Measurements from ENCODE around the gene ACSS1. TPM values are rescaled to one million over a fixed set of nuclear protein-coding genes. Genes with fewer than 3 reads are reported as not detected.

The ACSS1 gene
- total RNA-seq, 4 donors from 2014 or later, result 5.8 to 23.5 (median 11.1) TPM

- 63 to 67% methylated on average over 6 of the region's 6 CpGs for WGBS, 2 donors
- intact Hi-C loops (cut with DNase I), result no loop called here
- H3K4me3 ChIP-seq, result peak overlapping the region in 1 of 4 donors; percentile 27
- H3K4me1 ChIP-seq, result peaks cover 25 to 64% (median 49%) of the 10 kb centered on the region in 3 donors
- peaks cover 0 to 17% (median 0%) of the 10 kb centered on the region in 3 donors for H3K36me3 ChIP-seq
- no peak for TF ChIP-seq POLR2A (IDR thresholded peaks at IDR 0.05)
- TF ChIP-seq, protein P1, sequence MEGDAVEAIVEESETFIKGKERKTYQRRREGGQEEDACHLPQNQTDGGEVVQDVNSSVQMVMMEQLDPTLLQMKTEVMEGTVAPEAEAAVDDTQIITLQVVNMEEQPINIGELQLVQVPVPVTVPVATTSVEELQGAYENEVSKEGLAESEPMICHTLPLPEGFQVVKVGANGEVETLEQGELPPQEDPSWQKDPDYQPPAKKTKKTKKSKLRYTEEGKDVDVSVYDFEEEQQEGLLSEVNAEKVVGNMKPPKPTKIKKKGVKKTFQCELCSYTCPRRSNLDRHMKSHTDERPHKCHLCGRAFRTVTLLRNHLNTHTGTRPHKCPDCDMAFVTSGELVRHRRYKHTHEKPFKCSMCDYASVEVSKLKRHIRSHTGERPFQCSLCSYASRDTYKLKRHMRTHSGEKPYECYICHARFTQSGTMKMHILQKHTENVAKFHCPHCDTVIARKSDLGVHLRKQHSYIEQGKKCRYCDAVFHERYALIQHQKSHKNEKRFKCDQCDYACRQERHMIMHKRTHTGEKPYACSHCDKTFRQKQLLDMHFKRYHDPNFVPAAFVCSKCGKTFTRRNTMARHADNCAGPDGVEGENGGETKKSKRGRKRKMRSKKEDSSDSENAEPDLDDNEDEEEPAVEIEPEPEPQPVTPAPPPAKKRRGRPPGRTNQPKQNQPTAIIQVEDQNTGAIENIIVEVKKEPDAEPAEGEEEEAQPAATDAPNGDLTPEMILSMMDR (IDR thresholded peaks at IDR 0.05), result no peak
- no peaks in the 10 kb centered on the region for H3K27me3 ChIP-seq
- peak overlapping the region in 3 of 4 donors; percentile 57 to 78 (median 66) for H3K27ac ChIP-seq
- no peak for DNase-seq
- no peaks in the 10 kb centered on the region for H3K9me3 ChIP-seq
Observed at GRCh38 chr20:25033265-25033923, 24.5 kb downstream of the ACSS1 start.

GRCh38 chr20:25032478-25033264 is 25.3 kb downstream of the ACSS1 start:
- intact Hi-C loops (cut with DNase I), result no loop called here
- no peak for DNase-seq
- Histone ChIP-seq H3K36me3 (peaks cover 0 to 17% (median 0%) of the 10 kb centered on the region in 3 donors), H3K27ac (peak overlapping the region; percentile 17 to 78 (median 62)), H3K4me1 (peaks cover 20 to 56% (median 41%) of the 10 kb centered on the region in 3 donors), H3K4me3 (peak overlapping the region in 1 of 4 donors; percentile 27), H3K27me3 (no peaks in the 10 kb centered on the region), H3K9me3 (no peaks in the 10 kb centered on the region)
- 35 to 52% methylated on average over 11 to 13 of the region's 29 CpGs for WGBS, 2 donors
- TF ChIP-seq, protein P1 (IDR thresholded peaks at IDR 0.05), result no peak
- no peak for TF ChIP-seq POLR2A (IDR thresholded peaks at IDR 0.05)

DNA sequence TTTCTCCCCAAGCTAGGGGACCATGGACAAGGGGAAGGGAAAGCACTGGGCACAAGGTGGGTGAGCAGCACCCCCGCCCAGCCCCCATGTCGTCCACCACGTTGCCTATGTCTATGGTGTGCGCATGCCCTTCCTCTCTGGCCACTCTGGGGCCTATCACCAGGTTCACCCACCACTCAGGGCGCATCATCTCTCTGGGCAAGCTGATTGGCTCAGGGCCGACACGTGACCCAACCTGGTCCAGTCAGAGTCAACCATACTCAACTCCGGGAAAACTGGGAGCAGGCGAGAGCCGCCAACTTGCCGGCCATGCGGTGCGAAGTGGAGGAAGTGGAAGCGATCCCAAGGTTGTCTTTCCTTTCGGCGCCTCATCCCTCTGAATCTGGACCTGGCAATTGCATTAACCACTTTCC is 25.9 kb downstream of the ACSS1 start:
- no peaks in the 10 kb centered on the region for H3K27me3 ChIP-seq
- WGBS, 2 donors, result 82 to 93% methylated on average over 9 to 16 of the region's 16 CpGs
- no peaks in the 10 kb centered on the region for H3K9me3 ChIP-seq
- TF ChIP-seq, protein P1 (IDR thresholded peaks at IDR 0.05), result no peak
- TF ChIP-seq POLR2A (IDR thresholded peaks at IDR 0.05), result no peak
- H3K27ac ChIP-seq, result peak overlapping the region in 3 of 4 donors; percentile 57 to 78 (median 66)
- H3K36me3 ChIP-seq, result peaks cover 0 to 17% (median 0%) of the 10 kb centered on the region in 3 donors
- H3K4me3 ChIP-seq, result no peak overlapping the region
- H3K4me1 ChIP-seq, result peaks cover 16 to 50% (median 35%) of the 10 kb centered on the region in 3 donors
- no peak for DNase-seq
- intact Hi-C loops (cut with DNase I), result no loop called here

DNA sequence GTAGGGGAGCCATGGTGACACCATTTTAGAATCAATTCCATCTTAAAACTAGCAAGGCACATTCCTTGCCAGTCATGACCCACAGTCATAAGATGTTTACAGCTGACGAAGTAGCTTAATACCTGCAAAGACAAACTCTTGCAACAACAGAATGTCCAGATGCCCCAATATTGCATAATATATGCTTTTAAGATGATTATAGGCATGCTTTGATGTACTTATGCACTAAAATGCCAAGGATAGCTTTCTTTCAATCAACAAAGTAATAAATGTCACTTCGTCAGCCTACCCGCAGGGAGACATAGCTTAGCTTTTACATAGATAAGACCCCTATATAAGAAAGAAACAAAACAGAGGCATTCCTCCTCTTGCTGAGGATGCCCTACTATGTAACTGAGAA is 26.7 kb downstream of the ACSS1 start:
- Histone ChIP-seq H3K4me3 (no peak overlapping the region), H3K36me3 (peaks cover 0 to 17% (median 0%) of the 10 kb centered on the region in 3 donors), H3K27ac (no peak overlapping the region), H3K27me3 (no peaks in the 10 kb centered on the region), H3K4me1 (peaks cover 14 to 44% (median 27%) of the 10 kb centered on the region in 3 donors), H3K9me3 (no peaks in the 10 kb centered on the region)
- 80 to 94% methylated on average over 3 of the region's 3 CpGs for WGBS, 2 donors
- no peak for TF ChIP-seq POLR2A (IDR thresholded peaks at IDR 0.05)
- TF ChIP-seq, protein P1 (IDR thresholded peaks at IDR 0.05), result no peak
- intact Hi-C loops (cut with DNase I), result no loop called here
- DNase-seq, result no peak
